ENCODE measurements around the gene PIK3R6. TPM values are rescaled to one million over a fixed set of nuclear protein-coding genes. Genes with fewer than 3 reads are reported as not detected.

Gene PIK3R6
- total RNA-seq, 3 donors from 2014 or later (not counting 1 experiment from before 2014, with no cell fraction given) = 0.84 to 6.3 (median 1.4) TPM

GRCh38 chr17:8835106-8835505, 32.4 kb downstream of the PIK3R6 start:
- Mint-ChIP-seq H3K4me1 (peaks cover 0 to 5% of the 10 kb centered on the region in 2 donors), H3K36me3 (no peaks in the 10 kb centered on the region), H3K4me3 (no peak overlapping the region), H3K27ac (no peak overlapping the region), H3K27me3 (ENCODE audit: low read depth in 2 of 2) (peaks cover 0 to 5% of the 10 kb centered on the region in 2 donors), H3K9me3 (no peaks in the 10 kb centered on the region)
- intact Hi-C loops (cut with micrococcal nuclease) = no loop called here
- Histone ChIP-seq H3K27ac (ENCODE audit: low read length) (no peak overlapping the region), H3K36me3 (ENCODE audit: control insufficient read depth, insufficient read depth, low read length) (no peaks in the 10 kb centered on the region), H3K4me3 (ENCODE audit: low read length) (no peak overlapping the region), H3K27me3 (ENCODE audit: control insufficient read depth, insufficient read depth, low read length) (no peaks in the 10 kb centered on the region), H3K9me3 (ENCODE audit: control insufficient read depth, insufficient read depth, low read length) (no peaks in the 10 kb centered on the region), H3K4me1 (ENCODE audit: control insufficient read depth, insufficient read depth, low read length) (no peaks in the 10 kb centered on the region)
- no peak for TF ChIP-seq CTCF (IDR thresholded peaks at IDR 0.05)
- WGBS (ENCODE audit: insufficient coverage) = 92% methylated on average over 14 of the region's 14 CpGs
- no peak for ATAC-seq
- DNase-seq = no peak

- no peak overlapping the region for H3K4me3 Mint-ChIP-seq
- intact Hi-C loops (cut with micrococcal nuclease) = no loop called here
- Histone ChIP-seq H3K4me1 (ENCODE audit: control insufficient read depth, insufficient read depth, low read length) (no peaks in the 10 kb centered on the region), H3K4me3 (ENCODE audit: low read length) (no peak overlapping the region), H3K27me3 (ENCODE audit: control insufficient read depth, insufficient read depth, low read length) (no peaks in the 10 kb centered on the region), H3K9me3 (ENCODE audit: control insufficient read depth, insufficient read depth, low read length) (no peaks in the 10 kb centered on the region), H3K27ac (ENCODE audit: low read length) (no peak overlapping the region), H3K36me3 (ENCODE audit: control insufficient read depth, insufficient read depth, low read length) (no peaks in the 10 kb centered on the region)
- H3K36me3 Mint-ChIP-seq = no peaks in the 10 kb centered on the region
- TF ChIP-seq CTCF (IDR thresholded peaks at IDR 0.05) = peak; percentile 43
- 90% methylated on average over 33 of the region's 33 CpGs for WGBS (ENCODE audit: insufficient coverage)
- H3K27me3 Mint-ChIP-seq (ENCODE audit: low read depth in 2 of 2) = peaks cover 0 to 5% of the 10 kb centered on the region in 2 donors
- DNase-seq (peak in 1 of 2 donors; percentile 41), ATAC-seq (no peak)
- peaks cover 0 to 5% of the 10 kb centered on the region in 2 donors for H3K4me1 Mint-ChIP-seq
- H3K27ac Mint-ChIP-seq = no peak overlapping the region
- no peaks in the 10 kb centered on the region for H3K9me3 Mint-ChIP-seq
These were observed 34.6 kb downstream of the PIK3R6 start for GRCh38 chr17:8832711-8833352.

DNA sequence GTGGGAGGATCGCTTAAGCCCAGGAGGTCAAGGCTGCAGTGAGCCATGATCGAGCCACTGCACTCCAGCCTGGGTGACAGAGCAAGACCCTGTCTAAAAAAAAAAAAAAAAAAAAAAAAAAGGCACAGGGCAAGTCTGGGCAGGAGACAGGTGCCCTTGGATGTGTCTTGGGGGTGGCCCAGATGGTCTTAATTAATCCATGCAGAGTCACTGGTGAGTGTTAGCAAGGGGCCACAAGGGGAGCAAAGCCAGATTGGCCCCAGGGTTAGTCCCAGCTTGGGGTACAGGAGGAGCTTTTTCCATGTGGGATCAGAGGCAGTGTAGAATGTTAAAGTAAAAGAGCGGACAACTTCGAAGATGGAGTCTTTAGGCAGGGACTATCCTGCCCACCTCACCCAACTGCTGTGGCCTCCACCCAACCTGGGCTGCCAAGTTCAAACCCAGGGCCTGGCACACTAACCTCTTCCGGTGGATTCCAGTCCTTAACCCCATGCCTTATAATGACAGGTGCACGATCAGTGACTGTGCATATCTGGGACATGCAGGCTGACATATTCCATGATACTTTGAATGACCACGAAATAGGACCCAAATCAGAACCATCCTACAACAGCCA, 36.1 kb downstream of the PIK3R6 start:
- intact Hi-C loops (cut with micrococcal nuclease) = no loop called here
- ATAC-seq = no peak
- Mint-ChIP-seq H3K4me3 (no peak overlapping the region), H3K36me3 (no peaks in the 10 kb centered on the region), H3K27ac (no peak overlapping the region), H3K4me1 (peaks cover 0 to 6% of the 10 kb centered on the region in 2 donors), H3K9me3 (no peaks in the 10 kb centered on the region), H3K27me3 (ENCODE audit: low read depth in 2 of 2) (no peaks in the 10 kb centered on the region)
- TF ChIP-seq CTCF (IDR thresholded peaks at IDR 0.05) = no peak
- no peaks in the 10 kb centered on the region for H3K9me3 ChIP-seq (ENCODE audit: control insufficient read depth, insufficient read depth, low read length)
- H3K27ac ChIP-seq (ENCODE audit: low read length) = no peak overlapping the region
- H3K4me1 ChIP-seq (ENCODE audit: control insufficient read depth, insufficient read depth, low read length) = no peaks in the 10 kb centered on the region
- no peaks in the 10 kb centered on the region for H3K27me3 ChIP-seq (ENCODE audit: control insufficient read depth, insufficient read depth, low read length)
- no peak for DNase-seq
- no peaks in the 10 kb centered on the region for H3K36me3 ChIP-seq (ENCODE audit: control insufficient read depth, insufficient read depth, low read length)
- H3K4me3 ChIP-seq (ENCODE audit: low read length) = no peak overlapping the region
- 93% methylated on average over 5 of the region's 7 CpGs for WGBS (ENCODE audit: insufficient coverage)

All from natural killer cell (primary cell).